Right ventricle myocardium inferior (tissue), 1 donor: ENCODE measurements around the gene TELO2. TPM values are rescaled to one million over a fixed set of nuclear protein-coding genes. Genes with fewer than 3 reads are reported as not detected.

Experiments
- ATAC-seq: fragments of 200-7000 bp; cut with Tn5 transposase; one replicate; pipeline ENCODE4 v1.9.1; 2020; ENCODE audit warnings: mild to moderate bottlenecking, moderate library complexity
- DNase-seq: peaks from one replicate; pipeline ENCODE4 v3.0.0; 2021; ENCODE audit errors: missing footprints
- intact Hi-C: fragments of 100-400 bp; cut with DNase I; formaldehyde crosslinking; loops from one replicate; pipeline ENCODE4 v1.11.0; 2022
- total RNA-seq: library from RNA; stranded (reverse); fragmentation: NEBNext Ultra II Directional; extraction: Animal tissue kit (Norgen Biotek cat#: 25700); gene quantifications from one replicate; pipeline ENCODE4 v1.2.1, GENCODE V29; 2021
- donor health status: DM: no; HTN: yes; CAD: no; lungs with severe emphysema.

Gene TELO2
- total RNA-seq, 1 donor from 2014 or later: 18.9 TPM

- intact Hi-C loops: no loop called here
- ATAC-seq (no peak), DNase-seq (peak; percentile 70)
Measured at GRCh38 chr16:1539720-1540555, 46.8 kb downstream of the TELO2 start.

DNA sequence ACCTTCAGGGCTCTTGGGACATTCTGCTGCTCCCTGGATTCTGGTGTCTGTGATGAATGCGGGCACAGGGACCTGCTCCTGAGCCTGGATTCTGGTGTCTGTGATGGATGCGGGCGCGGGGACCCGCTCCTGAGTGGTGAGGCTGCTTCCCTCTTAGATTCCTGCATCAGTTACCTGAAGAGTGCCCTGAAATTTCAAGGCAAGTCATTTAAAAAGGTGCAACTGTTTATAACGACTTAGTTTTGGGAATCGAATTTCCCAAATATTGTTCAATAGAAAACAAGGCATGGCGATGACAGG is 47.3 kb downstream of the TELO2 start:
- no peak for DNase-seq
- intact Hi-C loops: no loop called here
- ATAC-seq: no peak

GRCh38 chr16:1541293-1542165 is 48.4 kb downstream of the TELO2 start:
- ATAC-seq: no peak
- peak; percentile 32 for DNase-seq
- intact Hi-C loops: no loop called here

- peak; percentile 26 for DNase-seq
- intact Hi-C loops: no loop called here
- no peak for ATAC-seq
Measured at GRCh38 chr16:1542166-1542500, 49.0 kb downstream of the TELO2 start.

DNA sequence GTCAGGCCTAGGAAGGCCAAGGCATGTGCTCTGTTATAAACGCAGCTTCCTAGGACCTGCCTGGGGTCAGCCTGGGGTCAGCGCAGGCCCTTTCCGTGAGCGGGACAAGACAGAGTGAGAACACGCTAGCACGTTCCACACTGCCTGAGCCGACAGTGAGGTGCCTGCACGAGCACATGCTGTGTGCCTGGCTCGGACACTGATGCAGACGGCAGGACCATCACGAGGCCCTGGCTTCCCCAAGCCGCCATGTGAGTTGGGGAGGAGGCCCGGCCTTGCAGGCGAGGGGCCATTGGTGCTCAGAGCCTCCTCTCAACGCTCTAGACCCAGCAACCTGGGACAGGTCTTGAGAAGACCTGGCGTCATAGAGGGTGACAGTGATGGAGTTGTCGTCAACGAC is 49.4 kb downstream of the TELO2 start:
- intact Hi-C loops: no loop called here
- no peak for DNase-seq
- no peak for ATAC-seq

- intact Hi-C loops: no loop called here
- peak; percentile 88 for DNase-seq
- ATAC-seq: peak; percentile 30
Measured at GRCh38 chr16:1543085-1543896, 50.1 kb downstream of the TELO2 start.

DNA sequence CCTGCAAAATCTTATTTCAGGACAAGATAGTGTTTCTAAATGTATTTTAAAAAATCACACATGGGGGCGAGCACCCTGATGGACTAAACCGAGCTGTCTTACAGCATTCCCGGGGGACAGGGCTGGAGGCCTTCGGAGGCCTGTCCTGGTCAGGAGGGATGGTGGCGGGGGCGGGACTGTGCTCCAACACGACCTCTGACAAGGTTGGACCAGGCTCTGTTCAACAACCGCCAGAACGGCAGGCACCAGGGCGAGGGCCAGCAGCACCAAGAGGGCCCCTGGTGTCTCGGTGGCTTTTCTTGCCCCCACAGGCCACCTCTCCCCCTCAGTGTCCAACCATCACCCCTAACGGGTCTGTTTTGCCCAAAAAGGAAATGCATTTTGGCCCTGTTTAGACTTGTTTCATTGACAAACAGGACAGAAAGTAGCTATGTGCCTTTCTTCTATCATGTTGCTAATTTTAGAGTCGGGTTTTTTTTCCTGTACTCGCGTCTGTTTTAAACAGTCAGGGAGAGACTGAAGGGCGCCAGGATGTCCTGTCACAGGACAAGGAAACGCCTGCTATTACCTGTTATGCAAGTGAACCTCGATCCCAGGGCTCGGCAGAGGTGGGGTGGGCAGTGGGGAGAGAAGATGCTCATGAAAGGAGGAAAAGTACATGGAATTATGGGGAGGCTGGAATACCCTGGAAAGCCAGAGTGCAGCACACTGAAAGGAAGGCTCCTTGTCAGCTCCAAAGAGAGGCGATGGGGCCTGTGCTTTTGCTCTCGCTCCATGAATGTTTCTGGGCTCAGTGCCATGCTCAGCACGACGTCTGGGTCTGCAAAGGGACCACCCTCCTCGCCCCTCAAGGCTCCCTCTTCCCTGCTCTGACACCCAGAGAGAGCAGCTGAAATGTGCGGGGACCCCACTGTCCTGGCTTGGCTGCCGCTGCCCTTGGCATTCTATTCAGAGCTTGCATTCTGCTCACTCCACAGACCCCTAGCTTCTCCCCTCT is 52.2 kb downstream of the TELO2 start:
- intact Hi-C loops: loop anchor here (1.0 to 5.0 kb wide), 3 partner anchors 13 to 67 kb away; partner anchors contain the start of genes CRAMP1, IFT140 and TELO2
- ATAC-seq (peak; percentile 81), DNase-seq (peak; percentile 82)

GRCh38 chr16:1546430-1546829 is 53.3 kb downstream of the TELO2 start:
- intact Hi-C loops: loop anchor here (5.0 kb wide), 2 partner anchors 54 to 66 kb away; partner anchors contain the start of genes CRAMP1, IFT140 and TELO2
- ATAC-seq: no peak
- DNase-seq: no peak

DNA sequence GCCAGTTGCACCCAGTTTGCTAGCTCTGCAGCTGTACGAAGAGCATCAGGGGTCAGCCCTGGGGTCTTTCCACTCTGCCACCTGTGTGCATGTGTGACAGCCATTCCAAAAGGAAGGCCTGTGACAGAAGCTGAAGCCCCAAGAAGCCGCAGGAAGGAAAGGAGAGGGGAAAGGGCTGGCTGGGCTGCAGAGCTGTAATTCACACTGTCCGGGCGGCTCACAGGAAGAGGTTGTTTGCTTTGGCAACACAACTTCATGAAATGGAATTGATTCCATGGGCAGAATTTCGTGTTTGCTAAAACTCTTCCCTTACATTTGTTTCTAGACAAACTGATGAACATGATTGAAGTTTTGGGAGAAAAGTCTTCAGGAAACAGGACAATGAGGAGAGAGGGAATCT is 55.1 kb downstream of the TELO2 start:
- no peak for DNase-seq
- no peak for ATAC-seq
- intact Hi-C loops: loop anchor here (5.0 kb wide), 2 partner anchors 56 to 64 kb away; partner anchors contain the start of genes CRAMP1, IFT140 and TELO2

DNA sequence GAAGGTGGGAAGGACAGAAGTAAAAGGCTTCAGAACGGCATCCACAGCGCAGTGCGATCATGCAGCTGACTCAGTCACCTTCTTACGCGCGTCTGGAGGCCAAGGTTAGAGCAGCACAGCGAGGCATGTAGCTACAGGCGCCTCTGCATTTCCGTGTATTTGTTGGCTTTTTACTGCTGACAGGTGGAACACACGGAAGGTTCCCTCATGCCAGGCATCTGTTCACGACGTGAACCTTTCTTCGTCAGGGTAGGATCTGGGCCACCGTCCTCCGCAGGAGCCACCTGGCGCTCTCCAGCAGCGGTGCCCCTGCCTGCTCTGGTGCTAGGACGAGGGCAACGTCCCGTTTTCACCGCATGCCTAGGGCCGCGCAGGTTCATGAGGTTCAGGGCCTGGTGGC is 55.6 kb downstream of the TELO2 start:
- intact Hi-C loops: loop anchor here (5.0 kb wide), 2 partner anchors 56 to 64 kb away; partner anchors contain the start of genes CRAMP1, IFT140 and TELO2
- ATAC-seq: no peak
- no peak for DNase-seq

DNA sequence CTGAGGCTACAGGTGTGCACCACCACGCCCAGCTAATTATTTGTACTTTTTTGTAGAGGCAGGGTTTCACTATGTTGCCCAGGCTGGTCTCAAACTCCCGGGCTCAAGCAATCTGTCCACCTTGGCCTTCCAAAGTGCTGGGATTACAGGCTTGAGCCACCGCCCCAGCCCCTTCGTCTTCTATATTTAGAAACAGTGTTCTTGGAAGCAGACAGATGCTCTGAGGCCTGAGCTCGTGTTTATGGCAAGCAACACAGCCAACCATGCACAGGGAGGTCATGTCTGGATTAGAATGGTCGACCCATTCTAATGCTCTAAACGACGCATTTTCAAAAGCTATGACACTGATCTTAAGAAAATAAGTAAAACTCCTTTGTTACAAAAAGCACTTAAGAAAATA is 56.9 kb downstream of the TELO2 start:
- intact Hi-C loops: no loop called here
- DNase-seq (no peak), ATAC-seq (peak; percentile 38)

DNA sequence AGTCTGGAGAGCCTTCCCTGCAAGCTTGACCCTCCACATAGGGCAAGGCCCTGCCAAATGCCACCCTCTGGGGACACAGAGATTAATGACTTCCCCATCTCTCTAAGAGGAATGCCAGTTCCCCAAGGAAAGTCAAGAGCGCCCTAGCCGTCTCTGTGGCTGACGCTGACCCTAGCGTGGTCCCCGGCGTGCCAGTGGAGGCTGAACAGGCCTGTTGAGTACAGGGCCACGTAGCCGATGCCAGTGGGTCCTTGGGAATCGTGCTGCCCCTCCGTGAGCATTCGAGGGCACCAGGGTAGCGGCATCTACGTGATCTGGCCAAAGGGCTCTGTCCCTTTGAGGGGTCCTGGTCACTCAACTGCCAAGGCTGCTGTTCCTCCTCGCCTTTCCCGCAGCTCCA is 57.5 kb downstream of the TELO2 start:
- intact Hi-C loops: no loop called here
- DNase-seq (no peak), ATAC-seq (no peak)

- intact Hi-C loops: no loop called here
- ATAC-seq (no peak), DNase-seq (no peak)
Measured at GRCh38 chr16:1551166-1551565, 58.0 kb downstream of the TELO2 start.

DNA sequence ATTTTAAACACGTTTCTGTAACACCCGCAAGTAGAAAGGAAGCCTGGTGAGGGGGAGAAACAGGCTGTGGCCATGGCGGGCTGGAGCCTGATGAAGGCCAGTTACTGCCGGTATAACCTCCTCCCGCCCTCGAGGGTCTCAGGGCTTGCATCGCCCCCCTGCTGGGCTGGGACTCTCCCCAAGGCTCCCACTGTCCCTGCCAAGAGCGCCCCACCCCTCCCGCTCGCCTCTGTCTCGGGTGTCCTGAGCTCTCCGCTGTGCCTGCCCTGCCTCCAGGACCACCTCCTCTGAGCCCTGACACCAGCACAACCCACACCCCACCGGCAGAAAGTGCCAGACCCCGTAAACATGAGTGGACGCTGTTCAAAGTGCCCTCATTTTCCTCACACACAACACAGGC is 59.0 kb downstream of the TELO2 start:
- ATAC-seq (no peak), DNase-seq (peak; percentile 62)
- intact Hi-C loops: no loop called here

GRCh38 chr16:1553946-1554825 is 61.0 kb downstream of the TELO2 start:
- DNase-seq: peak; percentile 60
- peak; percentile 15 for ATAC-seq
- intact Hi-C loops: no loop called here

GRCh38 chr16:1554826-1555445 is 61.8 kb downstream of the TELO2 start:
- DNase-seq: peak; percentile 37
- intact Hi-C loops: no loop called here
- ATAC-seq: no peak

DNA sequence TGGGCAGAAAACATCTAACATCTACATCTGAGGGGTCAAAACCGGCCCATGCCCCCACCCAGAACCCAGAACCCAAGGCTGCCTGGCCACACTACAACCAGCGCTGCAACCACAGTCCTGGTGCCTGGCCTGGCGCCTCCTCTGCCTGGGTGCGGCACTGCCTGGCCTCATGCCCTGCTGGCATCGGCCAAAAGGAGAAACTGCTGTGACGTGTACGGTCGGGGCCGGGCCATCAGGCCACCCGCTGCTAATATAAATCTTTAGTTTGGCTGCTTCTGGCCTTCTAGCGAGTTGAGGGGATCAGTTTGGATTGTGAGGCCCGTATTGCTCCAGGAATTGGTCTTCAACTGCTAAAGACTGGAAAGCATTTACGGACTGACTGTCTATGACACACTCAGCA is 63.1 kb downstream of the TELO2 start:
- DNase-seq (peak; percentile 51), ATAC-seq (no peak)
- intact Hi-C loops: no loop called here
